Measurements from ENCODE around the gene OVCA2.

- TF ChIP-seq, protein P1, sequence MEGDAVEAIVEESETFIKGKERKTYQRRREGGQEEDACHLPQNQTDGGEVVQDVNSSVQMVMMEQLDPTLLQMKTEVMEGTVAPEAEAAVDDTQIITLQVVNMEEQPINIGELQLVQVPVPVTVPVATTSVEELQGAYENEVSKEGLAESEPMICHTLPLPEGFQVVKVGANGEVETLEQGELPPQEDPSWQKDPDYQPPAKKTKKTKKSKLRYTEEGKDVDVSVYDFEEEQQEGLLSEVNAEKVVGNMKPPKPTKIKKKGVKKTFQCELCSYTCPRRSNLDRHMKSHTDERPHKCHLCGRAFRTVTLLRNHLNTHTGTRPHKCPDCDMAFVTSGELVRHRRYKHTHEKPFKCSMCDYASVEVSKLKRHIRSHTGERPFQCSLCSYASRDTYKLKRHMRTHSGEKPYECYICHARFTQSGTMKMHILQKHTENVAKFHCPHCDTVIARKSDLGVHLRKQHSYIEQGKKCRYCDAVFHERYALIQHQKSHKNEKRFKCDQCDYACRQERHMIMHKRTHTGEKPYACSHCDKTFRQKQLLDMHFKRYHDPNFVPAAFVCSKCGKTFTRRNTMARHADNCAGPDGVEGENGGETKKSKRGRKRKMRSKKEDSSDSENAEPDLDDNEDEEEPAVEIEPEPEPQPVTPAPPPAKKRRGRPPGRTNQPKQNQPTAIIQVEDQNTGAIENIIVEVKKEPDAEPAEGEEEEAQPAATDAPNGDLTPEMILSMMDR (IDR thresholded peaks at IDR 0.05): no peak
- no peak for TF ChIP-seq POLR2A (IDR thresholded peaks at IDR 0.05)
Observed at GRCh38 chr17:2067608-2068024, 25.8 kb downstream of the OVCA2 start.
